H9 (cell line): ENCODE results near the gene TOMM40L. TPM values are rescaled to one million over a fixed set of nuclear protein-coding genes. Genes with fewer than 3 reads are reported as not detected.

Source experiments
- DNase-seq: peaks from one replicate; pipeline ENCODE4 v3.0.0-alpha.2; 2017
- H2AFZ ChIP-seq: one replicate; pipeline ENCODE4 v1.6.1; 2013; ENCODE audit warnings: mild to moderate bottlenecking, low read length, control low read depth, moderate library complexity
- H2AK5ac ChIP-seq: 2 replicates; pipeline ENCODE4 v1.6.1; 2013; ENCODE audit warnings: low read length, control low read depth, mixed read lengths; ENCODE audit not compliant: insufficient read length
- H2BK120ac ChIP-seq: one replicate; pipeline ENCODE4 v1.6.1; 2013; ENCODE audit warnings: low read depth, mild to moderate bottlenecking, low read length, control low read depth, inconsistent platforms; ENCODE audit not compliant: poor library complexity, severe bottlenecking
- H2BK12ac ChIP-seq: 2 replicates; pipeline ENCODE4 v1.6.1; 2013; ENCODE audit warnings: low read length, control low read depth, mixed read lengths, low read depth; ENCODE audit not compliant: insufficient read length
- H2BK15ac ChIP-seq: 2 replicates; pipeline ENCODE4 v1.6.1; 2013; ENCODE audit warnings: low read depth, low read length, control low read depth
- H2BK20ac ChIP-seq: one replicate; pipeline ENCODE4 v1.6.1; 2013; ENCODE audit warnings: low read depth, mild to moderate bottlenecking, low read length, control low read depth, inconsistent platforms; ENCODE audit not compliant: poor library complexity, severe bottlenecking
- H2BK5ac ChIP-seq: 2 replicates; pipeline ENCODE4 v1.6.1; 2013; ENCODE audit warnings: low read length, control low read depth, mixed read lengths; ENCODE audit not compliant: insufficient read length
- H3K14ac ChIP-seq: 2 replicates; pipeline ENCODE4 v1.6.1; 2013; ENCODE audit warnings: low read length, control low read depth; ENCODE audit not compliant: insufficient read depth
- H3K18ac ChIP-seq: 2 replicates; pipeline ENCODE4 v1.6.1; 2013; ENCODE audit warnings: low read depth, mild to moderate bottlenecking, mixed read lengths, low read length, control low read depth; ENCODE audit not compliant: insufficient read length
- H3K23ac ChIP-seq: 2 replicates; pipeline ENCODE4 v1.6.1; 2013; ENCODE audit warnings: low read length, control low read depth, mixed read lengths, low read depth; ENCODE audit not compliant: insufficient read length
- H3K23me2 ChIP-seq: 2 replicates; pipeline ENCODE4 v1.6.1; 2013; ENCODE audit warnings: low read depth, mild to moderate bottlenecking, mixed read lengths, low read length, control low read depth; ENCODE audit not compliant: insufficient read length, poor library complexity, severe bottlenecking
- H3K27ac ChIP-seq: 2 replicates; pipeline ENCODE4 v1.5.1; 2013; ENCODE audit warnings: low read length, control low read depth, mixed read lengths, low read depth; ENCODE audit not compliant: insufficient read length
- H3K27me3 ChIP-seq: 2 replicates; pipeline ENCODE4 v1.6.1; 2013; ENCODE audit warnings: low read length, control low read depth, inconsistent platforms; ENCODE audit not compliant: insufficient read depth
- H3K4ac ChIP-seq: 2 replicates; pipeline ENCODE4 v1.6.1; 2013; ENCODE audit warnings: low read depth, mild to moderate bottlenecking, control low read depth, inconsistent platforms, low read length, moderate library complexity
- H3K4me1 ChIP-seq: 2 replicates; pipeline ENCODE4 v1.6.1; 2013; ENCODE audit warnings: low read length, control low read depth, inconsistent platforms; ENCODE audit not compliant: insufficient read depth
- H3K4me2 ChIP-seq: 2 replicates; pipeline ENCODE4 v1.6.1; 2013; ENCODE audit warnings: low read length, control low read depth, mixed read lengths; ENCODE audit not compliant: insufficient read length, insufficient read depth
- H3K56ac ChIP-seq: 2 replicates; pipeline ENCODE4 v1.6.1; 2013; ENCODE audit warnings: low read depth, mild to moderate bottlenecking, mixed read lengths, low read length, control low read depth; ENCODE audit not compliant: insufficient read length
- H3K79me1 ChIP-seq: 2 replicates; pipeline ENCODE4 v1.6.1; 2013; ENCODE audit warnings: low read depth, mild to moderate bottlenecking, moderate library complexity, low read length, control low read depth, inconsistent platforms; ENCODE audit not compliant: insufficient read depth, poor library complexity, severe bottlenecking
- H3K79me2 ChIP-seq: 2 replicates; pipeline ENCODE4 v1.6.1; 2013; ENCODE audit warnings: low read length, control low read depth, inconsistent platforms; ENCODE audit not compliant: insufficient read depth
- H3K9ac ChIP-seq: 2 replicates; pipeline ENCODE4 v1.6.1; 2013; ENCODE audit warnings: low read length, control low read depth, mixed read lengths; ENCODE audit not compliant: insufficient read length; ENCODE audit errors: extremely low read depth
- H3K9me3 ChIP-seq: one replicate; pipeline ENCODE4 v1.6.1; 2013; ENCODE audit warnings: low read depth, low read length, inconsistent platforms; ENCODE audit not compliant: control insufficient read depth
- H3T11ph ChIP-seq: one replicate; pipeline ENCODE4 v1.6.1; 2013; ENCODE audit warnings: mild to moderate bottlenecking, low read length, control low read depth, inconsistent platforms
- H4K20me1 ChIP-seq: one replicate; pipeline ENCODE4 v1.6.1; 2013; ENCODE audit not compliant: control insufficient read depth, insufficient read length, insufficient read depth
- H4K5ac ChIP-seq: 2 replicates; pipeline ENCODE4 v1.6.1; 2013; ENCODE audit warnings: low read depth, mild to moderate bottlenecking, mixed read lengths, low read length, control low read depth; ENCODE audit not compliant: insufficient read length
- H4K8ac ChIP-seq: replicated peaks from 2 replicates; pipeline ENCODE4 v1.6.1; 2013; ENCODE audit warnings: low read length, control low read depth, mixed read lengths, low read depth; ENCODE audit not compliant: insufficient read length
- H4K91ac ChIP-seq: 2 replicates; pipeline ENCODE4 v1.6.1; 2013; ENCODE audit warnings: low read depth, mild to moderate bottlenecking, moderate library complexity, mixed read lengths, low read length, control low read depth; ENCODE audit not compliant: insufficient read length
- H3K27ac Mint-ChIP-seq, 3 experiments: 2 replicates in 2 of 3; 3 replicates in 1 of 3; pipeline ENCODE4 v1.8.0; 2020 to 2021; ENCODE audit warnings: mixed read lengths in 3 of 3, mild to moderate bottlenecking in 1 of 3, moderate library complexity in 1 of 3
- H3K27me3 Mint-ChIP-seq: 2 replicates; pipeline ENCODE4 v1.8.0; 2021; ENCODE audit warnings: low read depth, mild to moderate bottlenecking, moderate library complexity, mixed read lengths
- H3K36me3 Mint-ChIP-seq, 3 experiments: 2 replicates in 2 of 3; 3 replicates in 1 of 3; pipeline ENCODE4 v1.8.0; 2020 to 2021; ENCODE audit warnings: low read depth in 3 of 3, mixed read lengths in 3 of 3; ENCODE audit not compliant: insufficient read depth in 1 of 3
- H3K4me1 Mint-ChIP-seq, 2 experiments: 2 replicates each; pipeline ENCODE4 v1.8.0; 2020; ENCODE audit warnings: mixed read lengths in 2 of 2
- H3K4me3 Mint-ChIP-seq, 2 experiments: 2 replicates in 1 of 2; 3 replicates in 1 of 2; pipeline ENCODE4 v1.8.0; 2020 to 2021; ENCODE audit warnings: mild to moderate bottlenecking in 2 of 2, mixed read lengths in 2 of 2, moderate library complexity in 1 of 2
- H3K9me3 Mint-ChIP-seq, 2 experiments: 2 replicates in 1 of 2; 3 replicates in 1 of 2; pipeline ENCODE4 v1.8.0; 2020; ENCODE audit warnings: mild to moderate bottlenecking in 2 of 2, mixed read lengths in 2 of 2, moderate library complexity in 1 of 2
- CTCF ChIP-seq: fragments of 200-600 bp; sonication (generic); conservative IDR thresholded peaks from 3 replicates; pipeline ENCODE4 v1.8.0; 2021; ENCODE audit warnings: antibody characterized with exemption, mild to moderate bottlenecking
- WGBS: extraction: QIAGEN DNeasy Blood & Tissue Kit; methylation state at CpG from one replicate; pipeline ENCODE4 v1.1.7; 2013; ENCODE audit warnings: missing lambda C conversion rate, low lambda C conversion rate, mixed read lengths; ENCODE audit not compliant: insufficient read length; ENCODE audit errors: extremely low coverage; 5-methylcytosine and 5-hydroxymethylcytosine counted together
- total RNA-seq: library from RNA; stranded (reverse); gene quantifications from 2 replicates; pipeline ENCODE4 v1.2.1, GENCODE V29; 2021

TOMM40L gene
- total RNA-seq, 1 experiment from 2014 or later: 13.5 TPM

DNA sequence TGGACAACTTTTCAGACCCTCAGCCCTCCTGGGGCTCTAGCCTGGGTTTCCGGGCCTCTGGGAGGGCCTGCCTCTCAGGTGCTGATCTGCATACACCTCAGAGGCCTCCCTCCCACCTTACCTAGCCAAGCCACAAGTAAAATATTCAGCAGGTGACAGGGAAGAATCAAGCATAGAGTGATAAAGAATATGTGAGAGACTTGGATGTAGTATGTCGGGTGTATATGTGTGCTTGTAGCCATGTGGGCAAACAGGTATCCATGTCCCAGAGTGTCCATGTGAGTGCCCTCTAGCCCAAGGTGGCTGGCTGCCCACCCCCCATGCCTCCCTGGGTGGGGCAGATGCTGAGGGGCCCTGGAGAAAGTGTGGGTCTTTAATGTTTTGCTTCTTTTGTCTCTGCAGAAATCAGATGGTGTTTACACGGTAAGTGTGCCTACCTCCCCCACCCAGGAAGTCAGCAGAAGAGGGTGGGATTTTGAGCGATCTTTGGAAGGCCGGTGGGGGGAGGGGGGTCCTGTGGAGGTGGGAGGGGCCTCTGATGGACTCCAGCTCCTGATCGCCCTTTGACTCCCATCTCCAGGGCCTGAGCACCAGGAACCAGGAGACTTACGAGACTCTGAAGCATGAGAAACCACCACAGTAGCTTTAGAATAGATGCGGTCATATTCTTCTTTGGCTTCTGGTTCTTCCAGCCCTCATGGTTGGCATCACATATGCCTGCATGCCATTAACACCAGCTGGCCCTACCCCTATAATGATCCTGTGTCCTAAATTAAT is 7.4 kb upstream of the TOMM40L start:
- no peak overlapping the region for H3K14ac ChIP-seq
- Mint-ChIP-seq H3K4me3 (no peak overlapping the region; a peak in 2 of 5 replicates), H3K36me3 (peaks cover 3 to 17% (median 15%) of the 10 kb centered on the region in 3 experiments; a peak in 6 of 7 replicates), H3K4me1 (peaks cover 17 to 30% of the 10 kb centered on the region in 2 experiments), H3K27ac (peak overlapping the region in 1 of 3 experiments; percentile 64; a peak in 3 of 7 replicates), H3K9me3 (no peaks in the 10 kb centered on the region), H3K27me3 (no peaks in the 10 kb centered on the region)
- H3K27ac ChIP-seq: no peak overlapping the region
- no peak overlapping the region for H4K5ac ChIP-seq
- H3K79me2 ChIP-seq: no peaks in the 10 kb centered on the region
- H2BK120ac ChIP-seq: no peak overlapping the region
- no peak overlapping the region for H2BK5ac ChIP-seq
- no peaks in the 10 kb centered on the region for H4K20me1 ChIP-seq
- no peak for TF ChIP-seq CTCF
- no peak overlapping the region for H3K18ac ChIP-seq
- no CpG with 5 or more reads among the region's 8 CpGs for WGBS
- H3T11ph ChIP-seq: no peak overlapping the region
- no peaks in the 10 kb centered on the region for H3K9me3 ChIP-seq
- no peak overlapping the region for H2BK15ac ChIP-seq
- H3K23ac ChIP-seq: no peak overlapping the region
- H2AK5ac ChIP-seq: no peak overlapping the region
- no peak overlapping the region for H4K8ac ChIP-seq
- H3K9ac ChIP-seq: no peak overlapping the region
- H4K91ac ChIP-seq: no peak overlapping the region
- peaks cover 4% of the 10 kb centered on the region; the same call in 1 of the 2 replicates for H3K4me1 ChIP-seq
- H3K27me3 ChIP-seq: no peaks in the 10 kb centered on the region
- no peak overlapping the region for H2BK12ac ChIP-seq
- H3K79me1 ChIP-seq: no peaks in the 10 kb centered on the region
- H3K56ac ChIP-seq: no peak overlapping the region
- H3K4ac ChIP-seq: no peak overlapping the region
- no peaks in the 10 kb centered on the region for H3K23me2 ChIP-seq
- no peak overlapping the region for H3K4me2 ChIP-seq
- H2BK20ac ChIP-seq: no peak overlapping the region
- no peak overlapping the region for H2AFZ ChIP-seq
- no peak for DNase-seq
